AG10803 (cell line): ENCODE data around the gene PDE3A.

Experiments
- DNase-seq: peaks from one replicate; pipeline ENCODE4 v3.0.0; 2010; ENCODE audit warnings: low read depth
- H3K4me3 ChIP-seq: 2 replicates; pipeline ENCODE4 v1.5.1; 2011; ENCODE audit warnings: mild to moderate bottlenecking, low read length, control low read depth
- TF ChIP-seq, protein P1 (sequence below): conservative IDR thresholded peaks from 2 replicates; pipeline ENCODE4 v1.5.1; 2011; ENCODE audit warnings: mild to moderate bottlenecking, low read length, control low read depth, inconsistent platforms

PDE3A gene

DNA sequence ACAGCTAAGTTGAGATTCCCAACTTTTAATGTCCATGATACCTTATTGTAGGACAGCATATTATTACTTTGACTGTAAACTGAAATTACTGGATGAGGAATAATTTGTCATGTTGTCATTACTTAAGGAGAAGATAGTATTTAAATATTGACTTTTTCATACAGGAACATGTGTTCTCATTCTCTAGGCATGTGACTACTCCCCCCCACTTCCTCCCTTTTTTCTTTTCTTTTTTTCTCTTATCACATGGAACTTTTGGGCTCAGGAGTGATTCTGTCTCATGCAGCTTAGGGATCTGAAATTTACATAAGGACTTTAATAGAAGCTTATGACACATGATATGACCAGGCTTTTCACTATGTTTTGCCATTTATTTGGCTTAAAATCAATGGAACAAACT lies 199.1 kb downstream of the PDE3A start:
- no peak overlapping the region for H3K4me3 ChIP-seq
- TF ChIP-seq, protein P1, sequence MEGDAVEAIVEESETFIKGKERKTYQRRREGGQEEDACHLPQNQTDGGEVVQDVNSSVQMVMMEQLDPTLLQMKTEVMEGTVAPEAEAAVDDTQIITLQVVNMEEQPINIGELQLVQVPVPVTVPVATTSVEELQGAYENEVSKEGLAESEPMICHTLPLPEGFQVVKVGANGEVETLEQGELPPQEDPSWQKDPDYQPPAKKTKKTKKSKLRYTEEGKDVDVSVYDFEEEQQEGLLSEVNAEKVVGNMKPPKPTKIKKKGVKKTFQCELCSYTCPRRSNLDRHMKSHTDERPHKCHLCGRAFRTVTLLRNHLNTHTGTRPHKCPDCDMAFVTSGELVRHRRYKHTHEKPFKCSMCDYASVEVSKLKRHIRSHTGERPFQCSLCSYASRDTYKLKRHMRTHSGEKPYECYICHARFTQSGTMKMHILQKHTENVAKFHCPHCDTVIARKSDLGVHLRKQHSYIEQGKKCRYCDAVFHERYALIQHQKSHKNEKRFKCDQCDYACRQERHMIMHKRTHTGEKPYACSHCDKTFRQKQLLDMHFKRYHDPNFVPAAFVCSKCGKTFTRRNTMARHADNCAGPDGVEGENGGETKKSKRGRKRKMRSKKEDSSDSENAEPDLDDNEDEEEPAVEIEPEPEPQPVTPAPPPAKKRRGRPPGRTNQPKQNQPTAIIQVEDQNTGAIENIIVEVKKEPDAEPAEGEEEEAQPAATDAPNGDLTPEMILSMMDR, result no peak
- no peak for DNase-seq

DNA sequence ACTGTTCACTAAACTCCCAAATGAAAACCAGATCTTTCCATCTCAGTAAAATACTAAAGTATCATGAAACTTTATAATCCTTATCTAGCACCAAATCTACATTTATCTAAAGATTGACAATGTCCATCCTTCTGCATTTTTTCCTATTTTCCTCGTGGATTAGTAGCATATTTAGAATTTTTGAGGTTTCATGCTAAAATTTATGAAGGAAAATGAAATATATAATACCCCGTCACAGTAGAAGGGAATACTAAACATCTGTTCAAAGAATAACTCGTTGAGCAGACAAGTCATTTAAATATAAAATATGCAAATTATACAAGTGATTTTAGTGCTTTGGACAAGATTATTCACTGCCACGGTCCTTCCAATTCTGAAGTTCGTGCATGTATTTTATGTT lies 204.1 kb downstream of the PDE3A start:
- no peak for DNase-seq
- TF ChIP-seq, protein P1, result no peak
- no peak overlapping the region for H3K4me3 ChIP-seq

DNA sequence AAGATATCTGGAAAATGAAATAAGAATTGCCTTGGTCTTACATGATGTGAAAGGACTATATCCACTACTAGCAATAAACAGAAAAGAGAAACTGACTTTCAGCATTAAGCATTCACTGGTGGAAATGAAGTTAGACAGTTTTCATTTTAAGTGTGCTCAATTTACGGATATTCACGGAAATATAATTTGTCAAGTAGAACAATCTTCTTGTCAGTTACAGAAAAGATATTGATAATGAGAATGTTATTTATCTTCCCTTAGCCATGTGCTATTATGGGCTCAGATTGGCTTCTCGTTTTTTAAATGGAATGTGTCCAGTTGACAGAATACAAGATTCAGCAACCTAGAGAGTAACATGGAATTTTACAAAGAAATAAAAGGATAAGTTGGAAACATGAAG lies 208.2 kb downstream of the PDE3A start:
- no peak overlapping the region for H3K4me3 ChIP-seq
- DNase-seq, result no peak
- TF ChIP-seq, protein P1, result no peak

DNA sequence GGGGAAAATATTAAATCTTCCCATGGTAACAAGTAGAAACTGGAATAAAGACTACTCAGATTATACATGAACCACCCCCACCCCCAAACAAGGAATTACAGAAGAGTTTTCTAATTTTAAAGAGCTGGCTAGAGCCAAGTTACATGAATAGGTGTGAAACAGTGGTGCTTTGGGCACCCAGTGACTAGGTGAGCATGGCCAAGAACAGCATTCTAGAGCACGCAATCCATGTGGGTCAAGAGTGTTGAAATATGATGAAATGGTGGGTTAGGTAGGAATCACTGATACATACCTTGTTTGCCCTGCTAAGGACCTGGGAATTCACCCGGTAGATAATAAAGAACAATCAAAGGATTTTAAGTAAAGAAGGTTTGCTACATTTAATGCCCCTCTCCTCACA lies 208.7 kb downstream of the PDE3A start:
- TF ChIP-seq, protein P1, result no peak
- DNase-seq, result no peak
- no peak overlapping the region for H3K4me3 ChIP-seq

DNA sequence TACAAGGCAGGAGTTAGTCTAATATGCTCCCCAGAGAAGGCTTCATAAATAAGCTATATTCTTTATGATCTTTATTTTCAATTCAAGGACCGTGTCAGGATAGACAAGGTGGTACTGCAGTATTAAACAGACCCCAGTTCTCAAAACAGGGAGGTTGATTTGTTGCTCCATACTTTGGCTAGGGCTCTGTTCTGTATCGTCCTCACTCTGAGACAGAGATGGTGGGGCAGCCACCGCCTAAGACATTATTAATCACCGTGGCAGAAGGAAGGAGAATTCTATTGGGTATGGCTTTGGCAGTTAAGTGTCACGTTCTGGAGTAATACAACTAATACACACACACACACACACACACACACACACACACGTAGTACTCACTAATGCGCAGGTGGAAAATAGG lies 209.8 kb downstream of the PDE3A start:
- TF ChIP-seq, protein P1, result no peak
- DNase-seq, result no peak
- H3K4me3 ChIP-seq, result no peak overlapping the region

DNA sequence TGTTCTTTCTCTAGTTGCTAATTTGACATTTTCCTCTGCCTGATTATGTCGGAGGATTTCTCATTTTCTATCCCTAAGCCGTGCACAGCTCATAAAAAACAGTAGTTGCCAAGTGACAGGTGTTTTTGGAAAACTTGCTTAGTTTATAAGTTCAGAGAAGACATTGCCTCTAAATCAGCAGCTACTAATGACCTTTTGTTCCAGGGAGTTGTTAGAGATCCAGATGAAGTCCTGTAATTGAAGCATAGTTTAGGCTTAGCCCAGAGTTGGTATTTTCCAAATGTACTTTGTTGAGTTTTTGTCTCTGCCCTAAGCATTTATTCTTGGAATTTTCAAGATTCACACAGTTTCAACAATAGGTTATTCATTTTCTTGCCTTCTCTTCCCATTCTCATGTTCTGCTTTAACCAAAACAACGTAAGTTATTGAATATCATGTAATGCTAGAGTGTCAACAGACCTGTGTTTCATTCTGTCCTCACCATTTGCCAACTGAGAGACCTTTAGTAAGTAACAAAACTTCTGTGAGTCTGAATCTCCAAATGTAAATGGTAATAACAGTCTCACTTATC lies 216.8 kb downstream of the PDE3A start:
- TF ChIP-seq, protein P1, result no peak
- no peak for DNase-seq
- H3K4me3 ChIP-seq, result no peak overlapping the region

DNA sequence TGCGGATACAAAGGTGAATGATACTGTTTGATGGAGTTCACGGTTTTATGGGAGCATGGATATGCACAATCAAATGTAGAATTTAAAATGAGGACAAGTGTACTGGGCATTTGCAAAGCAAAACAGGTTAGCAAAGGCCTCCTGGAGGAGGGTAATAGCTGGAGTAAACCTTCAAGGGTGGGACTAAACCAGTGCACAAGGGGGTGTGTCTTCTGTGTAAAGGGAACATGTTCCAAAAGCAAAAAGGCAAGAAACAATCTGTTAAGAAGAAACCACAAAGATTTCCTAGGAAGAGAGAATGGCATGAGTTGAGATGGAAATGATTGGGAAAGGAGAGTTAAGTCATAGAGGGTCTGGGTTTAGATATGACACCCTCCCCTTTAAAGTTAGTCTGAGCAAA lies 217.6 kb downstream of the PDE3A start:
- H3K4me3 ChIP-seq, result no peak overlapping the region
- TF ChIP-seq, protein P1, result no peak
- no peak for DNase-seq
